HL-60 (cell line): ENCODE data around the gene SEMA6C.

Experiments
- DNase-seq, 2 experiments: peaks; one replicate each; pipeline ENCODE4 v3.0.0-alpha.2; 2010 to 2020; ENCODE audit warnings: low read depth in 1 of 2, low spot score in 1 of 2
- H3K27ac ChIP-seq: fragments of 250-450 bp; sonication (Bioruptor Pico); replicated peaks from 2 replicates; pipeline ENCODE4 v1.5.1; 2020; ENCODE audit warnings: mild to moderate bottlenecking, moderate library complexity
- H3K27me3 ChIP-seq: fragments of 250-450 bp; sonication (Bioruptor Pico); 2 replicates; pipeline ENCODE4 v1.5.1; 2021; ENCODE audit warnings: mild to moderate bottlenecking, moderate library complexity; ENCODE audit not compliant: insufficient read depth, poor library complexity, severe bottlenecking
- H3K4me3 ChIP-seq: replicated peaks from 2 replicates; pipeline ENCODE4 v1.5.1; 2011; ENCODE audit warnings: mild to moderate bottlenecking, control low read depth, low read length; ENCODE audit not compliant: insufficient read depth
- GABPA ChIP-seq: IDR thresholded peaks from 2 replicates; pipeline ENCODE4 v1.6.1; 2012; ENCODE audit warnings: low read depth
- POLR2AphosphoS5 ChIP-seq: IDR thresholded peaks from 2 replicates; pipeline ENCODE4 v1.6.1; 2012; ENCODE audit warnings: low read depth
- SPI1 ChIP-seq: IDR thresholded peaks from 2 replicates; pipeline ENCODE4 v1.6.1; 2012; ENCODE audit warnings: low read depth, mild to moderate bottlenecking, borderline replicate concordance
- TF ChIP-seq, protein P1 (sequence below): IDR thresholded peaks from one replicate; pipeline ENCODE4 v1.5.1; 2011; ENCODE audit warnings: low read length, control low read depth, inconsistent platforms; ENCODE audit not compliant: insufficient read depth
- TF ChIP-seq, protein P2 (sequence below): IDR thresholded peaks from 2 replicates; pipeline ENCODE4 v1.6.1; 2012; ENCODE audit warnings: low read depth; ENCODE audit not compliant: insufficient replicate concordance

Gene SEMA6C

GRCh38 chr1:151137789-151138188 lies 8.6 kb downstream of the SEMA6C start:
- TF ChIP-seq SPI1 (no peak), GABPA (no peak), POLR2AphosphoS5 (no peak)
- TF ChIP-seq, protein P1, sequence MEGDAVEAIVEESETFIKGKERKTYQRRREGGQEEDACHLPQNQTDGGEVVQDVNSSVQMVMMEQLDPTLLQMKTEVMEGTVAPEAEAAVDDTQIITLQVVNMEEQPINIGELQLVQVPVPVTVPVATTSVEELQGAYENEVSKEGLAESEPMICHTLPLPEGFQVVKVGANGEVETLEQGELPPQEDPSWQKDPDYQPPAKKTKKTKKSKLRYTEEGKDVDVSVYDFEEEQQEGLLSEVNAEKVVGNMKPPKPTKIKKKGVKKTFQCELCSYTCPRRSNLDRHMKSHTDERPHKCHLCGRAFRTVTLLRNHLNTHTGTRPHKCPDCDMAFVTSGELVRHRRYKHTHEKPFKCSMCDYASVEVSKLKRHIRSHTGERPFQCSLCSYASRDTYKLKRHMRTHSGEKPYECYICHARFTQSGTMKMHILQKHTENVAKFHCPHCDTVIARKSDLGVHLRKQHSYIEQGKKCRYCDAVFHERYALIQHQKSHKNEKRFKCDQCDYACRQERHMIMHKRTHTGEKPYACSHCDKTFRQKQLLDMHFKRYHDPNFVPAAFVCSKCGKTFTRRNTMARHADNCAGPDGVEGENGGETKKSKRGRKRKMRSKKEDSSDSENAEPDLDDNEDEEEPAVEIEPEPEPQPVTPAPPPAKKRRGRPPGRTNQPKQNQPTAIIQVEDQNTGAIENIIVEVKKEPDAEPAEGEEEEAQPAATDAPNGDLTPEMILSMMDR = no peak
- TF ChIP-seq, protein P2, sequence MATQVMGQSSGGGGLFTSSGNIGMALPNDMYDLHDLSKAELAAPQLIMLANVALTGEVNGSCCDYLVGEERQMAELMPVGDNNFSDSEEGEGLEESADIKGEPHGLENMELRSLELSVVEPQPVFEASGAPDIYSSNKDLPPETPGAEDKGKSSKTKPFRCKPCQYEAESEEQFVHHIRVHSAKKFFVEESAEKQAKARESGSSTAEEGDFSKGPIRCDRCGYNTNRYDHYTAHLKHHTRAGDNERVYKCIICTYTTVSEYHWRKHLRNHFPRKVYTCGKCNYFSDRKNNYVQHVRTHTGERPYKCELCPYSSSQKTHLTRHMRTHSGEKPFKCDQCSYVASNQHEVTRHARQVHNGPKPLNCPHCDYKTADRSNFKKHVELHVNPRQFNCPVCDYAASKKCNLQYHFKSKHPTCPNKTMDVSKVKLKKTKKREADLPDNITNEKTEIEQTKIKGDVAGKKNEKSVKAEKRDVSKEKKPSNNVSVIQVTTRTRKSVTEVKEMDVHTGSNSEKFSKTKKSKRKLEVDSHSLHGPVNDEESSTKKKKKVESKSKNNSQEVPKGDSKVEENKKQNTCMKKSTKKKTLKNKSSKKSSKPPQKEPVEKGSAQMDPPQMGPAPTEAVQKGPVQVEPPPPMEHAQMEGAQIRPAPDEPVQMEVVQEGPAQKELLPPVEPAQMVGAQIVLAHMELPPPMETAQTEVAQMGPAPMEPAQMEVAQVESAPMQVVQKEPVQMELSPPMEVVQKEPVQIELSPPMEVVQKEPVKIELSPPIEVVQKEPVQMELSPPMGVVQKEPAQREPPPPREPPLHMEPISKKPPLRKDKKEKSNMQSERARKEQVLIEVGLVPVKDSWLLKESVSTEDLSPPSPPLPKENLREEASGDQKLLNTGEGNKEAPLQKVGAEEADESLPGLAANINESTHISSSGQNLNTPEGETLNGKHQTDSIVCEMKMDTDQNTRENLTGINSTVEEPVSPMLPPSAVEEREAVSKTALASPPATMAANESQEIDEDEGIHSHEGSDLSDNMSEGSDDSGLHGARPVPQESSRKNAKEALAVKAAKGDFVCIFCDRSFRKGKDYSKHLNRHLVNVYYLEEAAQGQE = no peak
- H3K27ac ChIP-seq = no peak overlapping the region
- H3K4me3 ChIP-seq = no peak overlapping the region
- no peaks in the 10 kb centered on the region for H3K27me3 ChIP-seq
- DNase-seq = no peak

DNA sequence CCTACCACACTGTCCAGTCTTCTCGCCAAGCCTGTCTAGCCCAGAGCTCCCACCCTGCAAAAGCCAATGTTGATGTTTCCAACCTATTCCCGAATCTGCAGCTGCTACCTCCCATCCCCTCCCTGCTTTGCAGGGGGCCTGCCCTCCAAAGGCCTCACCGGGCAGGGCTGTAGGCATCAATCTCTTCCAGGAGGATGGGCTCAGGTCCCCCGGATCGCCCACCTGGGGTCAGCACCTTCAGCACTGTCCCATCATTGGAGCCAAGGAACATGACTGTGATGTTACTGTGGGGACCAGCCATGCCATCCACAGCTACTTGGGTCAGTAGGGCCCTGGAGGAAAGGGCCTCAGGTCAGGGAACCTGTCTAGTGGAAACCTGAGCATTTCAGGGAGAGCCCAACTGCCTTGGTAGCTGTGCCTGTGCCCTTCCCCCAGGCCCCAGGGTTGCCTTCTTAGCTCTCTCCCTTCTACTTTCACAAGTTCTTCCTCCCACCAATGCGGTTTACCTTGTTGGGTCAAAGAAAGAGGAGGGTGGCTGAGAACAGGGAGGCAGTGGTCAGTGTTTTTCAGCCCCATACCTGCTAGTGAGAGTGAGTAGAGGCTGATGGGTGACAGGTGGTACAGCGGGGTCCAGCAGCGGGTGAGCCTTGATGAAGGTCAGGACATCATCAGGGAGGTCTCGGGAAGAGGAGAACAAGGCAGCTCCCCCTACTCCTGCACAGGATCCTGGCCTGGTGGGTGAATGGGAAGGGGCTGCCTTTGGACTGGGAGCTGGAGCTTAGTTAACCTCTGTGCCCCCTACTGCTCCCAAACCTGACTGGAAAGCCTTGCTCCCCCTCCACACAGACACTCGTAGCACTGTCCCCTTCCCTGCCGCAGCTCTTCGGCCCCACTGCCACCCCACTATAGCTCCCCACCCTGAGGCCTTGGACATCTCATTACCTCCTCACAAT lies 10.7 kb downstream of the SEMA6C start:
- Histone ChIP-seq H3K27ac (no peak overlapping the region), H3K27me3 (no peaks in the 10 kb centered on the region), H3K4me3 (no peak overlapping the region)
- TF ChIP-seq SPI1 (no peak), POLR2AphosphoS5 (no peak), GABPA (no peak)
- TF ChIP-seq, protein P2 = no peak
- TF ChIP-seq, protein P1 = no peak
- no peak for DNase-seq

GRCh38 chr1:151134991-151135390 lies 11.4 kb downstream of the SEMA6C start:
- TF ChIP-seq, protein P2 = no peak
- TF ChIP-seq, protein P1 = no peak
- no peak for TF ChIP-seq GABPA
- TF ChIP-seq POLR2AphosphoS5 = no peak
- no peak for TF ChIP-seq SPI1
- DNase-seq = no peak
- H3K27ac ChIP-seq = no peak overlapping the region
- H3K27me3 ChIP-seq = peaks cover 3% of the 10 kb centered on the region
- no peak overlapping the region for H3K4me3 ChIP-seq
